ENCODE data around the gene PTPRK.

The PTPRK gene

GRCh38 chr6:128358244-128358776, 162.1 kb downstream of the PTPRK start:
- H3K27me3 ChIP-seq (ENCODE audit: insufficient read depth, low read length), result no peaks in the 10 kb centered on the region
- H3K36me3 ChIP-seq (ENCODE audit: insufficient read depth, low read length), result no peaks in the 10 kb centered on the region
- peaks cover 10% of the 10 kb centered on the region for H3K4me1 ChIP-seq (ENCODE audit: insufficient read depth, low read length)
- no peak overlapping the region for H3K27ac ChIP-seq (ENCODE audit: low read depth, low read length)
- no peaks in the 10 kb centered on the region for H3K9me3 ChIP-seq (ENCODE audit: insufficient read depth, low read depth, low read length)
- H3K4me3 ChIP-seq (ENCODE audit: low read length), result no peak overlapping the region
- H3K9ac ChIP-seq (ENCODE audit: low read depth, low read length), result no peak overlapping the region
- WGBS, result 67% methylated on average over 3 of the region's 3 CpGs

GRCh38 chr6:128357392-128358130, 162.8 kb downstream of the PTPRK start:
- H3K27me3 ChIP-seq (ENCODE audit: insufficient read depth, low read length), result no peaks in the 10 kb centered on the region
- no peak overlapping the region for H3K4me3 ChIP-seq (ENCODE audit: low read length)
- H3K36me3 ChIP-seq (ENCODE audit: insufficient read depth, low read length), result no peaks in the 10 kb centered on the region
- H3K9me3 ChIP-seq (ENCODE audit: insufficient read depth, low read depth, low read length), result no peaks in the 10 kb centered on the region
- no peak overlapping the region for H3K27ac ChIP-seq (ENCODE audit: low read depth, low read length)
- H3K9ac ChIP-seq (ENCODE audit: low read depth, low read length), result no peak overlapping the region
- H3K4me1 ChIP-seq (ENCODE audit: insufficient read depth, low read length), result peaks cover 10% of the 10 kb centered on the region
- WGBS, result 97% methylated on average over 3 of the region's 3 CpGs

- H3K9ac ChIP-seq (ENCODE audit: low read depth, low read length), result no peak overlapping the region
- no peaks in the 10 kb centered on the region for H3K9me3 ChIP-seq (ENCODE audit: insufficient read depth, low read depth, low read length)
- no peaks in the 10 kb centered on the region for H3K36me3 ChIP-seq (ENCODE audit: insufficient read depth, low read length)
- H3K4me3 ChIP-seq (ENCODE audit: low read length), result no peak overlapping the region
- no peak overlapping the region for H3K27ac ChIP-seq (ENCODE audit: low read depth, low read length)
- H3K27me3 ChIP-seq (ENCODE audit: insufficient read depth, low read length), result no peaks in the 10 kb centered on the region
- peaks cover 10% of the 10 kb centered on the region for H3K4me1 ChIP-seq (ENCODE audit: insufficient read depth, low read length)
- 92% methylated on average over 1 of the region's 1 CpG for WGBS
Measured at GRCh38 chr6:128352366-128352765, 168.0 kb downstream of the PTPRK start.

- no CpG with 5 or more reads among the region's 2 CpGs for WGBS
- Histone ChIP-seq H3K9me3 (ENCODE audit: insufficient read depth, low read depth, low read length) (no peaks in the 10 kb centered on the region), H3K4me1 (ENCODE audit: insufficient read depth, low read length) (peaks cover under 1% of the 10 kb centered on the region; the same call in 1 of the 2 replicates), H3K9ac (ENCODE audit: low read depth, low read length) (no peak overlapping the region), H3K36me3 (ENCODE audit: insufficient read depth, low read length) (no peaks in the 10 kb centered on the region), H3K27ac (ENCODE audit: low read depth, low read length) (no peak overlapping the region), H3K4me3 (ENCODE audit: low read length) (no peak overlapping the region), H3K27me3 (ENCODE audit: insufficient read depth, low read length) (no peaks in the 10 kb centered on the region)
Measured at GRCh38 chr6:128351255-128351514, 169.2 kb downstream of the PTPRK start.

- Histone ChIP-seq H3K27me3 (ENCODE audit: insufficient read depth, low read length) (no peaks in the 10 kb centered on the region), H3K4me3 (ENCODE audit: low read length) (no peak overlapping the region), H3K9me3 (ENCODE audit: insufficient read depth, low read depth, low read length) (no peaks in the 10 kb centered on the region), H3K27ac (ENCODE audit: low read depth, low read length) (no peak overlapping the region), H3K4me1 (ENCODE audit: insufficient read depth, low read length) (no peaks in the 10 kb centered on the region; the same call in 1 of the 2 replicates), H3K36me3 (ENCODE audit: insufficient read depth, low read length) (no peaks in the 10 kb centered on the region), H3K9ac (ENCODE audit: low read depth, low read length) (no peak overlapping the region)
- 93% methylated on average over 2 of the region's 6 CpGs for WGBS
Measured at GRCh38 chr6:128350416-128351254, 169.8 kb downstream of the PTPRK start.

- 99% methylated on average over 3 of the region's 3 CpGs for WGBS
- Histone ChIP-seq H3K9ac (ENCODE audit: low read depth, low read length) (no peak overlapping the region), H3K36me3 (ENCODE audit: insufficient read depth, low read length) (no peaks in the 10 kb centered on the region), H3K9me3 (ENCODE audit: insufficient read depth, low read depth, low read length) (no peaks in the 10 kb centered on the region), H3K4me3 (ENCODE audit: low read length) (no peak overlapping the region), H3K27ac (ENCODE audit: low read depth, low read length) (no peak overlapping the region), H3K27me3 (ENCODE audit: insufficient read depth, low read length) (no peaks in the 10 kb centered on the region), H3K4me1 (ENCODE audit: insufficient read depth, low read length) (no peaks in the 10 kb centered on the region; the same call in 1 of the 2 replicates)
Measured at GRCh38 chr6:128347123-128347522, 173.3 kb downstream of the PTPRK start.

- H3K27ac ChIP-seq (ENCODE audit: low read depth, low read length), result no peak overlapping the region
- H3K9me3 ChIP-seq (ENCODE audit: insufficient read depth, low read depth, low read length), result no peaks in the 10 kb centered on the region
- no peaks in the 10 kb centered on the region for H3K36me3 ChIP-seq (ENCODE audit: insufficient read depth, low read length)
- 95% methylated on average over 1 of the region's 1 CpG for WGBS
- no peaks in the 10 kb centered on the region; the same call in 1 of the 2 replicates for H3K4me1 ChIP-seq (ENCODE audit: insufficient read depth, low read length)
- H3K27me3 ChIP-seq (ENCODE audit: insufficient read depth, low read length), result no peaks in the 10 kb centered on the region
- no peak overlapping the region for H3K4me3 ChIP-seq (ENCODE audit: low read length)
- no peak overlapping the region for H3K9ac ChIP-seq (ENCODE audit: low read depth, low read length)
Measured at GRCh38 chr6:128346569-128346968, 173.8 kb downstream of the PTPRK start.

- Histone ChIP-seq H3K27ac (ENCODE audit: low read depth, low read length) (no peak overlapping the region), H3K4me1 (ENCODE audit: insufficient read depth, low read length) (peaks cover 4% of the 10 kb centered on the region; the same call in 1 of the 2 replicates), H3K9ac (ENCODE audit: low read depth, low read length) (no peak overlapping the region), H3K9me3 (ENCODE audit: insufficient read depth, low read depth, low read length) (no peaks in the 10 kb centered on the region), H3K36me3 (ENCODE audit: insufficient read depth, low read length) (no peaks in the 10 kb centered on the region), H3K4me3 (ENCODE audit: low read length) (no peak overlapping the region), H3K27me3 (ENCODE audit: insufficient read depth, low read length) (no peaks in the 10 kb centered on the region)
- 97% methylated on average over 4 of the region's 4 CpGs for WGBS
Measured at GRCh38 chr6:128345278-128345677, 175.1 kb downstream of the PTPRK start.

- Histone ChIP-seq H3K36me3 (ENCODE audit: insufficient read depth, low read length) (no peaks in the 10 kb centered on the region), H3K27me3 (ENCODE audit: insufficient read depth, low read length) (no peaks in the 10 kb centered on the region), H3K4me3 (ENCODE audit: low read length) (no peak overlapping the region), H3K27ac (ENCODE audit: low read depth, low read length) (no peak overlapping the region), H3K9me3 (ENCODE audit: insufficient read depth, low read depth, low read length) (no peaks in the 10 kb centered on the region), H3K9ac (ENCODE audit: low read depth, low read length) (no peak overlapping the region), H3K4me1 (ENCODE audit: insufficient read depth, low read length) (peaks cover 8% of the 10 kb centered on the region; the same call in 1 of the 2 replicates)
- 97% methylated on average over 3 of the region's 3 CpGs for WGBS
Measured at GRCh38 chr6:128343706-128344105, 176.7 kb downstream of the PTPRK start.

- Histone ChIP-seq H3K27me3 (ENCODE audit: insufficient read depth, low read length) (no peaks in the 10 kb centered on the region), H3K4me3 (ENCODE audit: low read length) (no peak overlapping the region), H3K36me3 (ENCODE audit: insufficient read depth, low read length) (no peaks in the 10 kb centered on the region), H3K9me3 (ENCODE audit: insufficient read depth, low read depth, low read length) (no peaks in the 10 kb centered on the region), H3K9ac (ENCODE audit: low read depth, low read length) (no peak overlapping the region), H3K27ac (ENCODE audit: low read depth, low read length) (no peak overlapping the region; the same call in 1 of the 2 replicates), H3K4me1 (ENCODE audit: insufficient read depth, low read length) (peaks cover 15% of the 10 kb centered on the region; the same call in 1 of the 2 replicates)
- 93% methylated on average over 1 of the region's 1 CpG for WGBS
Measured at GRCh38 chr6:128339635-128340450, 180.6 kb downstream of the PTPRK start.

Measured in HUES64 (cell line).